K562 treated with DMSO at 1 percent for 4 hours (cell line): ENCODE data around the gene RAP2C. TPM values are rescaled to one million over a fixed set of nuclear protein-coding genes. Genes with fewer than 3 reads are reported as not detected.

ENCODE experiments used
- total RNA-seq: library from RNA; unstranded; fragments of 300-600 nt; gene quantifications from 2 replicates; pipeline ENCODE4 v1.2.3, GENCODE V29; 2022; ENCODE audit not compliant: insufficient read depth

RAP2C gene
- 12.8 and 74.7 TPM in 2 replicates for total RNA-seq

DNA sequence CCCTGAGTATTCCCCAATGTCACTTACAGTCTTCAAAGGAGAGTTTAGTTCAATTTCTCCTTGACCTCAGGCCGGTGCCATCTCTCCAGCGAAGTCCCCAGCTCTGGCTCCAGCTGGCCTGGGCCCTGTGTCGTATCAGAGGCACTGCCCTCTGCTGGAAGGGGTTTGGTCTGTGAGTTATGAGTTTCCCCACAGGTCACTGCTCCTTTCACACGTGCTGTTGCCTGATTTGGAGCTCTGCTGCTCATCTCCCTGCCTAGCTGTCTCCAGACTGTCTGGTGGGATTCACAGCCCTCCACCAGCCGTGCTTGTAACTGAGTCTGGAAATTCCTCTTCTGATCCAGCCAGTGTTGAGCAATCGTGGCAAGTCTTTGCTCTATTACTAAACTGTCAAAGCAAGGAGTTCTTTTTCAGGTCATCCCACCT is at the start of gene RAP2C:
Gene RAP2C (minus strand): TSS at position 105 of the 426 bp plus-strand sequence. CDS start 2,179 bp downstream, outside the sequence.

Other genes with a start within 250 kb of the RAP2C start
- gene STK26, start 196.1 kb downstream of the RAP2C start, total RNA-seq: 28.6 and 33.3 TPM in 2 replicates
- gene FRMD7, start 91.4 kb downstream of the RAP2C start, total RNA-seq: not detected in 2 replicates